HCEC 1CT (cell line): ENCODE results near the gene TMEM134.
"Not testable (repeated sequence)": the region's sequence is repeated elsewhere in the genome, so short reads cannot be mapped to it uniquely, and the experiment has no call there.

Experiments used
- DNase-seq: peaks from one replicate; pipeline ENCODE4 v3.0.0-alpha.2; 2017

The TMEM134 gene

DNA sequence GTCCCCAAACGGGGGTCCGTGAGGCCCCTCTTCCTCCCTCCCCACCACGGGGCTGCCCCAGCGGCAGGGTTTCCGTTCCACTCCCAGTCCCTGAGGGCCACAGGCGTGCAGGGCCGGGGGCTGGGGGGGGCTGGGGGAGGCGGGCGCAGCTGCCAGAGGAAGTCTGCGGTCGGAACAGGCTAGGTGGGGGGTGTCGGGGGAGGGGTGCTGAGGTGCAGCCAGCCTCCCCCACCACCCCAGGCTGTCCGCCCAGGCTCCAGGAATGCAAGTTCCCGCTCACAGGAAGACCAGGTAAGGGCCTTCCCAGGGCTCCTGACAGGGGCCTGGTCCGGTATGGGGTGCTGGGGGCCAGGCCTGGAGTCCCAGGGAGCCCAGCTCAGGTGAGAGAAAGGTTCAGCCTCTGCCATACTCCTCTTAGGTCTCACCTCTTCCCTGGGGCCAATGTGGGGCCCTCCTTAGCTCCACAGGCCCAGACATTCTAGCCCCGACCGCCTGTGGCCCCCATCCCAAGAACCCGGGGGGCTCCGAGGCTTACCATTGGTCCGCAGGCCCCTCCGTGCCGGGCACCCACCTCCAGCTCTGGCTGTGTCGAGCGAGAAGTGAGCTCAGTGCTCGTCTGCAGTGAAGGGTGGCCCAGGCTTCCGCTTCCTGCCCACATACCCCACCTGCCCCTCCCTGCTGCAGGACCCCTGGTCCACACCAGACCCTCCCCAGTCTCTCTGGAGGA, 31.8 kb downstream of the TMEM134 start, which contains the start of gene PTPRCAP:
PTPRCAP (minus strand) TSS at position 601 of the 727 bp plus-strand sequence; CDS start at position 538, 63 bp downstream.
- no peak for DNase-seq

DNA sequence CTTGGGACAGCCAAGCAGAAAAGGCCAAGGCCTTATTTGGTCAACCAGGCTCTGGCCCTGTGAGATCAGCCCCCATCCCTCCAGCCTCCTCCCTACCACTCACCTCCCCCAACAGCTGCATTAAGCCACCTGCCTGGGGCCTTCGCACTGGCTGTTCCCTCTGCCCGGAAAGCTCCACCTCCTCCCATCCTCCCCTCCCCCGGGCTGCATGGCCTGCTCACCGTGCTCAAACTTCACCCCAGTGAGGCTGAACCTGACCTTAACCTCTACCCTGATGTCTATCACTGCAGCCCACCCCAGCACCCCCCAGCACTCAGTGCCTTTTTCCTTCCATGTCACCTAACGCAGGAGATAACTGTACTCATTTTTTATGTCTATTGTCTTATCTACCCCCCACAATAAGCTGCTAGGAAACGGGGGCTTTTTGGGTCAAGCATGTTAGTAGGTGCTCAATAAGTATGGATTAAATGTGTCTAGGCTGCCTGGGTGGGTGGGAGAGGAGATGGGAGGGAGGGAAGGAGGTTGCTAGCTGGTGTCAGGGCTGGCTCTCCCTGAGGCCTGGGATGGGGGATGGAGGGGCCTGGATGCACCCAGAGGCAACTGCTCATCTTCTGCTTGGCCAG, 32.5 kb downstream of the TMEM134 start:
- DNase-seq = no peak

- DNase-seq = no peak
Observed at GRCh38 chr11:67435727-67436458, 33.2 kb downstream of the TMEM134 start.

- no peak for DNase-seq
Observed at GRCh38 chr11:67435031-67435726, 33.9 kb downstream of the TMEM134 start.

GRCh38 chr11:67434395-67434881, 34.6 kb downstream of the TMEM134 start:
- DNase-seq = no peak

- DNase-seq = no peak
Observed at GRCh38 chr11:67433536-67434394, 35.3 kb downstream of the TMEM134 start.

- DNase-seq = no peak
Observed at GRCh38 chr11:67432655-67433349, 36.2 kb downstream of the TMEM134 start.

- no peak for DNase-seq
Observed at GRCh38 chr11:67431346-67432249, 37.5 kb downstream of the TMEM134 start.

- no peak for DNase-seq
Observed at GRCh38 chr11:67429722-67430121, 39.3 kb downstream of the TMEM134 start.

- no peak for DNase-seq
Observed at GRCh38 chr11:67429038-67429668, 39.9 kb downstream of the TMEM134 start.

DNA sequence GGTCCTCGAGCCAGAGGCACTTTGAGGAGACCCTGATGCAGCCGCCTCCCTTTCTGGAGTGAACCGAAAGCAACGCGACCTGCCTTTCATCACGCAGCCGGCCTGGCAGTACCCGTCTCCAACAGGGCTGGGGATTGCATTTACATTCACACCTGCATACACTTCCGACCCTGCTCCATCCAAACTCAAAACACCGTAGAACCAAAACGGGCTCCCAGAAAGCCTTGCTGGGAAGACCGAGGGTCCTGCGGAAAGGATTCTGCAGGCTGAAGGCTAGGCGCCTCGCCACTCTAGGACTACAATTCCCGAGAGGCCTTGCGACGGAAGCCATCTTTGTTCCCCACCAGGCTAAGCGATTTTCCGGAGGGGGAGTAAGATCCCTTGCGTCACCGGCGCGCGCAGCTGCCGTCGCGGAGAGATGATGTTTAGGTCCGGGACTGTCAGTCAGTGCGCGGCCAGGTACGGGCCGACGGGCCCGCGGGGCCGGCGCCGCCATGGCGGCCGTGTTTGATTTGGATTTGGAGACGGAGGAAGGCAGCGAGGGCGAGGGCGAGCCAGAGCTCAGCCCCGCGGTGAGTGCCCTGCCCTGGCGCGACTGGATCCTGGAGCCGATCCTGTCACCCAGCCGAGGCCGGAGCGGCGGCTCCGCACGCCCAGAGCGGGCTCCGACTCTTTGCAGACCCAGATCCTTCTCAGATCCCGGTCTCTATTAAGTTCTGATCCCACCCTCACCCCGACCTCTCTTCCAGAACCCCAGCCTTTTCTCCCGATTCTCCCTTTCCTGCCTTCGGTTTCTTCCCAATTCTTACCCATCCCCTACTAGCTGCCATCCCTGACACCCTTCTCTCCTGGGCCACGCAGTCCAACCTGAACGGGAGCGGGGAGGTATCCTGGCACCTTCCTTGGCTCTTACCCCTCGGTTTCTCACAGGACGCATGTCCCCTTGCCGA, 40.7 kb downstream of the TMEM134 start, which contains the start of gene RPS6KB2:
RPS6KB2 (plus strand) TSS at position 443 of the 950 bp plus-strand sequence; CDS start at position 495, 52 bp downstream.
- peak; percentile 94 for DNase-seq

DNA sequence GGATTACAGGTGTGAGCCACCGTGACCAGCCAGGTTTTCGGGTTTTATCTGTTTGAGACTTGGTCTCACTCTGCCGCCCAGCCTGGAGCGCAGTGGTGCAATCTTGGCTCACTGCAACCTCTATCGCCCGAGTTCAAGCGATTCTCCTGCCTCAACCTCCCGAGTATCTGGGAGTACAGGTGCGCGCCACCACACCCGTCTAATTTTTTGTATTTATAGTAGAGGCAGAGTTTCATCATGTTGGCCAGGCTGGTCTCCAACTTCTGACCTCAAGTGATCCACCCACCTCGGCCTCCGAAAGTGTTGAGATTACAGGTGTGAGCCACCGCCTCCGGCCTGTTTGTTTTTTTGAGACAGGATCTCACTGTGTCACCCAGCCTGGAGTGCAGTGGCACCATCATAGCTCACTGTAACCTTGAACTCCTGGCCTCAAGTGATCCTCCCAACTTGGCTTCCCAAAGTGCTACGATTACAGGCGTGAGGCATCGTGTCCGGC, 41.6 kb downstream of the TMEM134 start:
- DNase-seq = not testable (repeated sequence)

DNA sequence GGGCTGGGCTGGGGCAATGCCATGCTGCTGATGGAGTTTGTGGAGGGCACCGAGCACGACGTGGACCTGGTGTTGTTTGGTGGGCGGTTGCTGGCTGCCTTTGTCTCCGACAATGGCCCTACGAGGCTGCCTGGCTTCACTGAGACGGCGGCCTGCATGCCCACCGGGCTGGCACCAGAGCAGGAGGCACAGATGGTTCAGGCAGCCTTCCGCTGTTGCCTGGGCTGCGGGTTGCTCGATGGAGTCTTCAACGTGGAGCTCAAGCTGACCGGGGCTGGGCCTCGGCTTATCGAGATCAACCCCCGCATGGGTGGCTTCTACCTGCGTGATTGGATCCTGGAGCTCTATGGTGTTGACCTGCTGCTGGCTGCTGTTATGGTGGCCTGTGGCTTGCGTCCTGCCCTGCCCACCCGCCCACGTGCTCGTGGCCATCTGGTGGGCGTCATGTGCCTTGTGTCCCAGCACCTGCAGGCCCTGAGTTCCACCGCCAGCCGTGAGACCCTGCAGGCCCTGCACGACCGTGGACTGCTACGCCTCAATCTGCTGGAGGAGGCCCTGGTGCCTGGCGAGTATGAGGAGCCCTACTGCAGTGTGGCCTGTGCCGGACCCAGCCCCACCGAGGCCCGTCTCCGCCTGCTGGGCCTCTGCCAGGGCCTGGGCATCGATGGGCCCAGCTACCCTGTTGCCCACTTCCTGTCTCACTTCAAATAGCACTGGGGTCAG, 45.0 kb downstream of the TMEM134 start:
- DNase-seq = no peak

- no peak for DNase-seq
Observed at GRCh38 chr11:67423466-67423865, 45.6 kb downstream of the TMEM134 start.

- DNase-seq = no peak
Observed at GRCh38 chr11:67422891-67423290, 46.2 kb downstream of the TMEM134 start.

DNA sequence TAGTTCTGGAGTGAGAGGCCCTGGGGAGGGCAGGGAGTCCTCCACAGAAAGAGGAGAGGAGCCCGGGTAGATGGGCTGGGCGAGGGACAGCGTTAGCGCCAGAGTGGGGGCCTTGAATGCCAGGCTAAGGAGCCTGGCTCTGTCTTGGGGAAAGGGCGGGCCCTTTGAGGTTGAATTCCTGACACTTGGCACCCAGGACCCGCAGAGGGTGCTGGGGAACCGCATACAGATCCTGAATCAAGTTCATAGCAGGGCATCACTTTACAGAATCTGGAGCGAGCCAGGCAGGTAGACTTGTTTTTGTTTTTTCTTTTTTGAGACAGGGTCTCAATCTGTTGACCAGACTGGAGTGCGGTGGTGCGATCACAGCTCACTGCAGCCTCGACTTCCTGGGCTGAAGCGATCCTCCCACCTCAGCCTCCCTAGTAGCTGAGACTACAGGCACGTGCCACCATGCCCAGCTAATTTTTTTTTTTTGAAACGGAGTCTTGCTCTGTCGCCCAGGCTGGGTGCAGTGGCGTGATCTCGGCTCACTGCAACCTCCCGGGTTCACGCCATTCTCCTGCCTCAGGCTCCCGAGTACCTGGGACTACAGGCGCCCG, 47.5 kb downstream of the TMEM134 start:
- no peak for DNase-seq
